ENCODE data around the gene SYT9. TPM values are rescaled to one million over a fixed set of nuclear protein-coding genes. Genes with fewer than 3 reads are reported as not detected.
A peak's percentile ranks its signal among the peaks of the same experiment; 100 is the strongest.

Gene SYT9
- total and polyA plus RNA-seq, 2 experiments from 2014 or later = not detected

GRCh38 chr11:7439746-7440320, 188.1 kb downstream of the SYT9 start:
- no peak overlapping the region for H3K4me3 ChIP-seq
- H3K4me1 ChIP-seq (ENCODE audit: insufficient read depth) = peaks cover 17% of the 10 kb centered on the region; the same call in 1 of the 2 replicates
- H3K36me3 ChIP-seq (ENCODE audit: low read depth) = no peaks in the 10 kb centered on the region
- in situ Hi-C loops (cut with MboI) = no loop called here
- H3K9me3 ChIP-seq (ENCODE audit: low read depth) = no peaks in the 10 kb centered on the region
- no peak overlapping the region for H2AFZ ChIP-seq
- no peak overlapping the region for H3K9ac ChIP-seq
- H4K20me1 ChIP-seq (ENCODE audit: insufficient read depth) = no peaks in the 10 kb centered on the region
- no peak overlapping the region for H3K27ac ChIP-seq
- H3K79me2 ChIP-seq (ENCODE audit: insufficient read depth) = no peaks in the 10 kb centered on the region
- H3K9me2 ChIP-seq (ENCODE audit: insufficient read depth) = no peaks in the 10 kb centered on the region
- no peak overlapping the region for H3K4me2 ChIP-seq (ENCODE audit: unreplicated experiment)
- H3K27me3 ChIP-seq (replicated peaks; ENCODE audit: insufficient read depth) = no peaks in the 10 kb centered on the region
- H3F3A ChIP-seq (ENCODE audit: insufficient read depth) = 0 out of 2 replicates have a peak, but pooled peaks cover 5% of the 10 kb centered on the region
- no peak for TF ChIP-seq EZH2 (IDR thresholded peaks at IDR 0.05; ENCODE audit: insufficient read depth, poor library complexity, severe bottlenecking)
- TF ChIP-seq EZH2phosphoT487 (IDR thresholded peaks at IDR 0.05; ENCODE audit: insufficient read depth, low read depth) = no peak
- 76 to 78% methylated on average over 3 of the region's 3 CpGs for WGBS, 2 experiments (ENCODE audit: low coverage in 1 of 2, low lambda C conversion rate in 2 of 2, missing lambda C conversion rate in 2 of 2)
- DNase-seq = no peak

DNA sequence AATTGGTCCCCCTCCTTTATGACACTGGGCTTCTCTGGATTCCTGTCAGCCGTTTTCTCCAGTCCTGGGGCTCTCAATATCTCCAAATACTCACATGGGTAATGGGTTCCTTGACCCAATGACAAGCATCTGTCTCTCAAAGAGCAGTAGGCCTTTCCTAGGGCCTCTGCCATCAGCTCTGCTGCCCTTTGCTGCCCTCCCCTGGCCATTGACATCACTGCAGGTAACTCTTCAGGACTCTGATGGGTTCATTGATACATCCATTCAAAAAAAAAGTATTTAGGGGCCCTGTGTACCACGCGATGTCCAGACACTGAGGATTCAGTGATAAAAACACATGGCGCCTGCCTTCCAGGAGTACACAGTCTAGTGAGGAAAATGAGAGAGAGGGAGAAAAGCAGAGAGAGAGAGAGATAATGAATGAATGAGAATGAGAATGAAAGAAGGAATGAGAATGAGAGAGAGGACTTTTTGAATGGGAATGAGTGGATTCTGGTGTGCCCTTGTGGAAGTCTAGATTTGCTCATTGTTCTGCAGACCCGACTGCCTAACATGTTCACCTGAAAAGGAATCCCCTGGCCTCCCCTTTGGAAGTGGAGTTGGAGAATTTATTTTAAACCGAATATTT, 191.0 kb downstream of the SYT9 start:
- Histone ChIP-seq H3F3A (ENCODE audit: insufficient read depth) (no peaks in the 10 kb centered on the region), H4K20me1 (ENCODE audit: insufficient read depth) (no peaks in the 10 kb centered on the region), H3K4me1 (ENCODE audit: insufficient read depth) (peaks cover 11% of the 10 kb centered on the region; the same call in 1 of the 2 replicates), H2AFZ (no peak overlapping the region), H3K27me3 (replicated peaks; ENCODE audit: insufficient read depth) (no peaks in the 10 kb centered on the region), H3K9ac (no peak overlapping the region), H3K27ac (no peak overlapping the region), H3K9me2 (ENCODE audit: insufficient read depth) (no peaks in the 10 kb centered on the region), H3K79me2 (ENCODE audit: insufficient read depth) (no peaks in the 10 kb centered on the region), H3K4me2 (ENCODE audit: unreplicated experiment) (no peak overlapping the region), H3K4me3 (no peak overlapping the region), H3K9me3 (ENCODE audit: low read depth) (no peaks in the 10 kb centered on the region), H3K36me3 (ENCODE audit: low read depth) (no peaks in the 10 kb centered on the region)
- TF ChIP-seq EZH2phosphoT487 (IDR thresholded peaks at IDR 0.05; ENCODE audit: insufficient read depth, low read depth) (no peak), EZH2 (IDR thresholded peaks at IDR 0.05; ENCODE audit: insufficient read depth, poor library complexity, severe bottlenecking) (no peak)
- peak; percentile 60 for DNase-seq
- WGBS, 2 experiments (ENCODE audit: low coverage in 1 of 2, low lambda C conversion rate in 2 of 2, missing lambda C conversion rate in 2 of 2) = 15 to 16% methylated on average over 6 of the region's 6 CpGs
- in situ Hi-C loops (cut with MboI) = no loop called here

DNA sequence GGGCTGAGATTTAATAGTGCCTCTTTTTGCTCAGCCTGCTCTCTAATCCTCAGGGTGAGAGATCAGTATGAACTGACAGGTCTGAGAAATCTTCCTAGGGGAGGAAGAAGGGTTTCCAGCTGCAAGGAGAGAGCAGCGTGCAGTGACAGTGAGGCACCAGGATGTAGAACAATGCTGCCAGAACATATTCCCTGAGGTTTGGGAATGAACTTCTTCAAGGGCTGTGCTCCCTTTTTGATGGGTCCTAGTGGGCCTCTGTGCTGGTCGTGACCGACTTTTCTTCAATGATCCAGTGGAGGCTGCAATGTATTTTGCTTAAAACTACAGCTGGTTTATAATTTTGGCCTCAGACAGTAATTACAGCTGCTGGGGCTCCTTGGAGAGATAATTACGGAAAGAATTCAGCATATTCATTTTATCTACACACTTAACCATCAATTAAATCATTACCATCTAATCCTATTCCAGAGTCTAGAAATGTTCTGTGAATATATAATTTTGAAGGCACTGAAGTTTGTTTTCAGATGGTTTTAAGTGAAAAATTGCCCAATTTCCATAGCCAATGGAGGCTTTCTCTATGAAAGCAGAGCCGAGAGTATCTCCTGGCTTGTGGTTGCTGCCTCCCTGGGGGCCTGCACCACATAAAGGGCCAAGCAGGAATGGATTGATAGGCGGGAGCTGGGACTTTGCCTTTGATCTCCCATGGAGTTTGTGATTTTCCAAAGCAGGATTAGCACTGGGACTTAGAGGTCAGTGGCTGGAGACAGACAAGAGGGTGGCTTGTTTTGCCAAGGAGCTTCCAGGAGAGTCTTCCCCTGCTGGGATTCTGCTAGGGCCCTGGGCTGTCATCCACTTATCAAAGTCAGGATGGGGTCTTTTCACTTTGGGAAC, 192.6 kb downstream of the SYT9 start:
- no peaks in the 10 kb centered on the region for H3K9me2 ChIP-seq (ENCODE audit: insufficient read depth)
- no peaks in the 10 kb centered on the region for H3K4me1 ChIP-seq (ENCODE audit: insufficient read depth)
- TF ChIP-seq EZH2 (IDR thresholded peaks at IDR 0.05; ENCODE audit: insufficient read depth, poor library complexity, severe bottlenecking) = no peak
- no peak for TF ChIP-seq EZH2phosphoT487 (IDR thresholded peaks at IDR 0.05; ENCODE audit: insufficient read depth, low read depth)
- DNase-seq = no peak
- H2AFZ ChIP-seq = no peak overlapping the region
- WGBS, 2 experiments (ENCODE audit: low coverage in 1 of 2, low lambda C conversion rate in 2 of 2, missing lambda C conversion rate in 2 of 2) = 72 to 75% methylated on average over 6 of the region's 6 CpGs
- H3F3A ChIP-seq (ENCODE audit: insufficient read depth) = no peaks in the 10 kb centered on the region
- in situ Hi-C loops (cut with MboI) = no loop called here
- H3K79me2 ChIP-seq (ENCODE audit: insufficient read depth) = no peaks in the 10 kb centered on the region
- H3K9ac ChIP-seq = no peak overlapping the region
- H3K9me3 ChIP-seq (ENCODE audit: low read depth) = no peaks in the 10 kb centered on the region
- no peaks in the 10 kb centered on the region for H3K36me3 ChIP-seq (ENCODE audit: low read depth)
- H3K4me2 ChIP-seq (ENCODE audit: unreplicated experiment) = no peak overlapping the region
- no peak overlapping the region for H3K27ac ChIP-seq
- H3K4me3 ChIP-seq = no peak overlapping the region
- no peaks in the 10 kb centered on the region for H4K20me1 ChIP-seq (ENCODE audit: insufficient read depth)
- no peaks in the 10 kb centered on the region for H3K27me3 ChIP-seq (replicated peaks; ENCODE audit: insufficient read depth)

DNA sequence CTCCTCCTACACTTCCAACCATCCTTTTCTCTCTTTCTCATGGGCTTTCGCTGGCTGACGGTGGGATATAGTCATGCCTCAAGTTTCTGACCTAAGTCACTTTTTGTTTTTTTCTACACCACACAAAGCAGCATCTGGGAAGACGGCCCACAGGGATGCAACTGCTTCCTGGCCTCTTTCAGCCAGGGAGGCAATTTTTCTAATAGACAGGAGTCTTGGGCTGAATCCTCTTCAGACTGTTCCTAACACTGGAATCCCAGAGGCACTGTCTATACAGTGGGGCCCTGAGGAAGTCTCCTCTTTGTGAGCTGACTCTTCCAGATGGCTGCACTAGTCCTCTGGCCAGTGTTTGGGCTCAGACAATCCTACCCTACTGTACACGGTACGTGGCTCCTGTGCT, 193.9 kb downstream of the SYT9 start:
- H3F3A ChIP-seq (ENCODE audit: insufficient read depth) = no peaks in the 10 kb centered on the region
- no peaks in the 10 kb centered on the region for H4K20me1 ChIP-seq (ENCODE audit: insufficient read depth)
- no peaks in the 10 kb centered on the region for H3K79me2 ChIP-seq (ENCODE audit: insufficient read depth)
- no peak overlapping the region for H3K4me3 ChIP-seq
- no peaks in the 10 kb centered on the region for H3K27me3 ChIP-seq (replicated peaks; ENCODE audit: insufficient read depth)
- in situ Hi-C loops (cut with MboI) = no loop called here
- no peaks in the 10 kb centered on the region for H3K9me3 ChIP-seq (ENCODE audit: low read depth)
- no peaks in the 10 kb centered on the region for H3K9me2 ChIP-seq (ENCODE audit: insufficient read depth)
- peaks cover 5% of the 10 kb centered on the region; the same call in 1 of the 2 replicates for H3K4me1 ChIP-seq (ENCODE audit: insufficient read depth)
- DNase-seq = no peak
- no peak overlapping the region for H3K9ac ChIP-seq
- WGBS, 2 experiments (ENCODE audit: low coverage in 1 of 2, low lambda C conversion rate in 2 of 2, missing lambda C conversion rate in 2 of 2) = 60 to 70% methylated on average over 5 of the region's 5 CpGs
- no peak overlapping the region for H2AFZ ChIP-seq
- H3K27ac ChIP-seq = no peak overlapping the region
- no peaks in the 10 kb centered on the region for H3K36me3 ChIP-seq (ENCODE audit: low read depth)
- TF ChIP-seq EZH2 (IDR thresholded peaks at IDR 0.05; ENCODE audit: insufficient read depth, poor library complexity, severe bottlenecking) = no peak
- TF ChIP-seq EZH2phosphoT487 (IDR thresholded peaks at IDR 0.05; ENCODE audit: insufficient read depth, low read depth) = no peak
- no peak overlapping the region for H3K4me2 ChIP-seq (ENCODE audit: unreplicated experiment)
